ENCODE data around the gene ARRDC5. TPM values are rescaled to one million over a fixed set of nuclear protein-coding genes. Genes with fewer than 3 reads are reported as not detected.
"Not testable (repeated sequence)": the region's sequence is repeated elsewhere in the genome, so short reads cannot be mapped to it uniquely, and the experiment has no call there.

Gene ARRDC5
- total RNA-seq, 1 experiment from 2014 or later = not detected

DNA sequence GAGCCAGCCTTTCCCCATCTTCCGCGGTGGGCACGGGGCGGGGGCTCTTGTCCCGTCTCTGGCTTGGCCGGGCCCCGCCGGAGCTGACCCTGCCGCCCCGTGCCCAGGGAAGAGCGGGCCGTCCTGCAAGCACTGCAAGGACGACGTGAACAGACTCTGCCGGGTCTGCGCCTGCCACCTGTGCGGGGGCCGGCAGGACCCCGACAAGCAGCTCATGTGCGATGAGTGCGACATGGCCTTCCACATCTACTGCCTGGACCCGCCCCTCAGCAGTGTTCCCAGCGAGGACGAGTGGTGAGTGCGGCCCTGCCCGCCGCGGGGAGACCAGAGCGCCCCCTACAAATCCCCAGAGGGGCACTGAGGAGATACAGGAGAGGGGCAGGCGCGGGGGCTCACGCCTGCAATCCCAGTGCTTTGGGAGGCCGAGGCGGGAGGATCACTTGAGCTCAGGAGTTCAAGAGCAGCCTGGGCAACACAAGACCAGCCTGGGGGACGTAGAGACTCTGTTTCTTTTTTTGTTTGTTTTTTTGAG lies 39.0 kb upstream of the ARRDC5 start:
- not testable (repeated sequence) for H2BK5ac ChIP-seq (ENCODE audit: insufficient read length, low read length); H3K9me3 ChIP-seq (ENCODE audit: control insufficient read depth, low read depth, low read length); H3K4me2 ChIP-seq (ENCODE audit: insufficient read depth, insufficient read length, low read length); H3K4ac ChIP-seq (ENCODE audit: low read depth, low read length); H2BK120ac ChIP-seq (ENCODE audit: low read depth, low read length, poor library complexity, severe bottlenecking); H3K18ac ChIP-seq (ENCODE audit: insufficient read length, low read depth, low read length); H3K27ac ChIP-seq (ENCODE audit: insufficient read length, low read depth, low read length); H4K8ac ChIP-seq (replicated peaks; ENCODE audit: insufficient read length, low read depth, low read length); H3K27me3 Mint-ChIP-seq (ENCODE audit: low read depth); H3K14ac ChIP-seq (ENCODE audit: insufficient read depth, low read length); DNase-seq; H3K56ac ChIP-seq (ENCODE audit: insufficient read length, low read depth, low read length); H3K27me3 ChIP-seq (ENCODE audit: insufficient read depth, low read length); H3K9ac ChIP-seq (ENCODE audit: extremely low read depth, insufficient read length, low read length); H2BK12ac ChIP-seq (ENCODE audit: insufficient read length, low read depth, low read length); H3K79me2 ChIP-seq (ENCODE audit: insufficient read depth, low read length); H3K23me2 ChIP-seq (ENCODE audit: insufficient read length, low read depth, low read length, poor library complexity, severe bottlenecking); H3T11ph ChIP-seq (ENCODE audit: low read length); H2AK5ac ChIP-seq (ENCODE audit: insufficient read length, low read length); H3K27ac Mint-ChIP-seq; H3K4me3 Mint-ChIP-seq; H2BK20ac ChIP-seq (ENCODE audit: low read depth, low read length, poor library complexity, severe bottlenecking); H3K79me1 ChIP-seq (ENCODE audit: insufficient read depth, low read depth, low read length, poor library complexity, severe bottlenecking); H2AFZ ChIP-seq (ENCODE audit: low read length); H4K20me1 ChIP-seq (ENCODE audit: control insufficient read depth, insufficient read depth, insufficient read length); H4K5ac ChIP-seq (ENCODE audit: insufficient read length, low read depth, low read length); H3K9me3 Mint-ChIP-seq; H4K91ac ChIP-seq (ENCODE audit: insufficient read length, low read depth, low read length); H3K4me1 Mint-ChIP-seq; H3K4me1 ChIP-seq (ENCODE audit: insufficient read depth, low read length); H2BK15ac ChIP-seq (ENCODE audit: low read depth, low read length); H3K23ac ChIP-seq (ENCODE audit: insufficient read length, low read depth, low read length)
- peaks cover 22 to 84% (median 61%) of the 10 kb centered on the region in 3 experiments for H3K36me3 Mint-ChIP-seq (ENCODE audit: insufficient read depth in 1 of 3, low read depth in 3 of 3)
- no CpG with 5 or more reads among the region's 35 CpGs for WGBS (ENCODE audit: extremely low coverage, insufficient read length, low lambda C conversion rate)

All from H9 (cell line).